CD4-positive, CD25-positive, alpha-beta regulatory T cell (primary cell): ENCODE data around the gene UBQLN2. TPM values are rescaled to one million over a fixed set of nuclear protein-coding genes. Genes with fewer than 3 reads are reported as not detected.
"Not testable (repeated sequence)": the region's sequence is repeated elsewhere in the genome, so short reads cannot be mapped to it uniquely, and the experiment has no call there.

Experiments used
- ATAC-seq, 2 donors: fragments of 150-1000 bp; cut with Tn5 transposase; one replicate each; pipeline ENCODE4 v1.10.0; 2021; ENCODE audit warnings: low read depth in 2 of 2, moderate number of reproducible peaks in 2 of 2, moderate library complexity in 1 of 2
- DNase-seq, 3 donors: peaks; one replicate each; pipeline versions ENCODE4 v3.0.0 to v3.0.0-alpha.2; 2012 to 2022; ENCODE audit warnings: mixed read lengths in 1 of 3
- H3K27ac ChIP-seq: one replicate; pipeline ENCODE4 v1.7.0; 2013; ENCODE audit warnings: mild to moderate bottlenecking, low read length; ENCODE audit not compliant: insufficient read depth, poor library complexity, severe bottlenecking
- H3K27me3 ChIP-seq: one replicate; pipeline ENCODE4 v1.7.0; 2013; ENCODE audit warnings: low read length; ENCODE audit not compliant: control insufficient read depth, insufficient read depth
- H3K36me3 ChIP-seq: one replicate; pipeline ENCODE4 v1.7.0; 2013; ENCODE audit warnings: mild to moderate bottlenecking, low read length, moderate library complexity; ENCODE audit not compliant: control insufficient read depth, insufficient read depth
- H3K4me1 ChIP-seq: 2 replicates; pipeline ENCODE4 v1.7.0; 2013; ENCODE audit warnings: mild to moderate bottlenecking, low read length; ENCODE audit not compliant: insufficient read depth, control insufficient read depth, poor library complexity, severe bottlenecking
- H3K4me3 ChIP-seq: one replicate; pipeline ENCODE4 v1.7.0; 2013; ENCODE audit warnings: low read depth, mild to moderate bottlenecking, low read length, moderate library complexity
- H3K9me3 ChIP-seq, 2 experiments: 1 replicate in 1 of 2; 2 replicates in 1 of 2; pipeline ENCODE4 v1.7.0; 2013; ENCODE audit warnings: low read length in 2 of 2, mild to moderate bottlenecking in 1 of 2, moderate library complexity in 1 of 2; ENCODE audit not compliant: control insufficient read depth in 2 of 2
- H3K27ac Mint-ChIP-seq, 3 donors: one replicate each; pipeline ENCODE4 v1.8.0; 2020 to 2022; ENCODE audit warnings: mild to moderate bottlenecking in 3 of 3, mixed read lengths in 3 of 3, moderate library complexity in 2 of 3
- H3K27me3 Mint-ChIP-seq: one replicate; pipeline ENCODE4 v1.8.0; 2022; ENCODE audit warnings: mild to moderate bottlenecking, mixed read lengths
- H3K36me3 Mint-ChIP-seq: one replicate; pipeline ENCODE4 v1.8.0; 2020; ENCODE audit warnings: mixed read lengths
- H3K4me1 Mint-ChIP-seq, 4 donors: one replicate each; pipeline ENCODE4 v1.8.0; 2020 to 2022; ENCODE audit warnings: mixed read lengths in 4 of 4, mild to moderate bottlenecking in 1 of 4
- H3K4me3 Mint-ChIP-seq, 4 donors: one replicate each; pipeline ENCODE4 v1.8.0; 2020 to 2022; ENCODE audit warnings: mild to moderate bottlenecking in 4 of 4, mixed read lengths in 4 of 4, moderate library complexity in 3 of 4
- H3K9me3 Mint-ChIP-seq, 7 donors: one replicate each; pipeline ENCODE4 v1.8.0; 2020 to 2022; ENCODE audit warnings: mixed read lengths in 7 of 7, mild to moderate bottlenecking in 3 of 7, moderate library complexity in 2 of 7
- polyA plus RNA-seq, 4 donors: library from polyadenylated mRNA; unstranded; fragments of 300-500 nt; fragmentation: Illumina TruSeq; gene quantifications; one replicate each; pipeline ENCODE4 v1.2.3, GENCODE V29; 2021
- total RNA-seq: library from RNA; stranded (reverse); gene quantifications from one replicate; pipeline ENCODE4 v1.2.3, GENCODE V29; 2022

The UBQLN2 gene
- total and polyA plus RNA-seq, 5 donors from 2014 or later = 49.6 to 68.6 (median 55.0) TPM

- Histone ChIP-seq H3K9me3 (peaks cover 7 to 9% of the 10 kb centered on the region in 2 experiments), H3K4me3 (no peak overlapping the region), H3K4me1 (no peaks in the 10 kb centered on the region), H3K27me3 (no peaks in the 10 kb centered on the region), H3K36me3 (peaks cover 3% of the 10 kb centered on the region), H3K27ac (no peak overlapping the region)
- DNase-seq = no peak
- H3K27ac Mint-ChIP-seq = no peak overlapping the region
- H3K36me3 Mint-ChIP-seq = peaks cover 27% of the 10 kb centered on the region
- no peaks in the 10 kb centered on the region for H3K27me3 Mint-ChIP-seq
- peaks cover 0 to 17% (median 0%) of the 10 kb centered on the region in 7 donors for H3K9me3 Mint-ChIP-seq
- no peak overlapping the region for H3K4me3 Mint-ChIP-seq
- no peak for ATAC-seq
- H3K4me1 Mint-ChIP-seq = peaks cover 0 to 9% (median 1%) of the 10 kb centered on the region in 4 donors
Observed at GRCh38 chrX:56588397-56589188, 25.2 kb downstream of the UBQLN2 start.

GRCh38 chrX:56591830-56592229, 28.4 kb downstream of the UBQLN2 start:
- peaks cover 0 to 16% (median 7%) of the 10 kb centered on the region in 4 donors for H3K4me1 Mint-ChIP-seq
- H3K9me3 Mint-ChIP-seq = peaks cover 0 to 35% (median 6%) of the 10 kb centered on the region in 7 donors

GRCh38 chrX:56600141-56600540, 36.7 kb downstream of the UBQLN2 start:
- Mint-ChIP-seq H3K4me1 (peaks cover 0 to under 1% (median under 1%) of the 10 kb centered on the region in 4 donors), H3K9me3 (peaks cover 0 to 22% (median 3%) of the 10 kb centered on the region in 7 donors)
- peaks cover 9% of the 10 kb centered on the region for H3K36me3 ChIP-seq

More at GRCh38 chrX:56591830-56592229, 28.4 kb downstream of the UBQLN2 start:
- not testable (repeated sequence) for H3K27me3 Mint-ChIP-seq, H3K4me3 Mint-ChIP-seq, H3K36me3 ChIP-seq, ATAC-seq, H3K27ac Mint-ChIP-seq, H3K27ac ChIP-seq, H3K4me1 ChIP-seq, H3K27me3 ChIP-seq, H3K9me3 ChIP-seq, DNase-seq, H3K4me3 ChIP-seq
- H3K36me3 Mint-ChIP-seq = peaks cover 39% of the 10 kb centered on the region

GRCh38 chrX:56600987-56601386, 37.6 kb downstream of the UBQLN2 start:
- Histone ChIP-seq H3K4me3 (no peak overlapping the region), H3K4me1 (no peaks in the 10 kb centered on the region), H3K36me3 (peaks cover 9% of the 10 kb centered on the region), H3K9me3 (peaks cover 9 to 10% of the 10 kb centered on the region in 2 experiments), H3K27me3 (no peaks in the 10 kb centered on the region), H3K27ac (no peak overlapping the region)
- DNase-seq = no peak
- H3K4me1 Mint-ChIP-seq = no peaks in the 10 kb centered on the region
- H3K27ac Mint-ChIP-seq = no peak overlapping the region
- no peaks in the 10 kb centered on the region for H3K27me3 Mint-ChIP-seq
- H3K36me3 Mint-ChIP-seq = peaks cover 13% of the 10 kb centered on the region
- H3K9me3 Mint-ChIP-seq = peaks cover 0 to 23% (median 5%) of the 10 kb centered on the region in 7 donors
- no peak overlapping the region for H3K4me3 Mint-ChIP-seq
- no peak for ATAC-seq

More at GRCh38 chrX:56600141-56600540, 36.7 kb downstream of the UBQLN2 start:
- Histone ChIP-seq H3K4me3 (no peak overlapping the region), H3K27me3 (no peaks in the 10 kb centered on the region), H3K27ac (no peak overlapping the region), H3K9me3 (peaks cover 8 to 9% of the 10 kb centered on the region in 2 experiments), H3K4me1 (no peaks in the 10 kb centered on the region)
- Mint-ChIP-seq H3K36me3 (peaks cover 18% of the 10 kb centered on the region), H3K27ac (no peak overlapping the region), H3K4me3 (no peak overlapping the region), H3K27me3 (no peaks in the 10 kb centered on the region)
- DNase-seq (no peak), ATAC-seq (no peak)

GRCh38 chrX:56615282-56615681, 51.9 kb downstream of the UBQLN2 start:
- peaks cover 0 to 2% (median 0%) of the 10 kb centered on the region in 4 donors for H3K4me1 Mint-ChIP-seq
- Histone ChIP-seq H3K27me3 (no peaks in the 10 kb centered on the region), H3K4me1 (no peaks in the 10 kb centered on the region), H3K36me3 (no peaks in the 10 kb centered on the region), H3K9me3 (peaks cover 0 to 1% of the 10 kb centered on the region in 2 experiments), H3K27ac (no peak overlapping the region), H3K4me3 (no peak overlapping the region)
- H3K4me3 Mint-ChIP-seq = no peak overlapping the region
- H3K27ac Mint-ChIP-seq = no peak overlapping the region
- H3K36me3 Mint-ChIP-seq = no peaks in the 10 kb centered on the region
- peaks cover 0 to 6% (median 0%) of the 10 kb centered on the region in 7 donors for H3K9me3 Mint-ChIP-seq
- ATAC-seq (no peak), DNase-seq (no peak)
- H3K27me3 Mint-ChIP-seq = no peaks in the 10 kb centered on the region

Other genes with a start within 250 kb of the UBQLN2 start
- gene NBDY, start 165.6 kb downstream of the UBQLN2 start, total RNA-seq = 29.0 TPM
- gene NBDY, start 165.6 kb downstream of the UBQLN2 start, polyA plus RNA-seq = 10 to 100 TPM; 47.3 to 61.5 (median 56.0) TPM